IMR-90 (cell line): ENCODE data around the gene STRIP2. TPM values are rescaled to one million over a fixed set of nuclear protein-coding genes. Genes with fewer than 3 reads are reported as not detected.

Experiments used
- ATAC-seq: fragments of 200-7000 bp; cut with Tn5 transposase; 2 replicates; pipeline ENCODE4 v1.9.1; 2020; ENCODE audit warnings: low read depth, mild to moderate bottlenecking, moderate library complexity
- BruUV-seq: library from RNA; stranded (reverse); fragments of 400-500 nt; replicated peaks from 2 replicates; lab custom pipeline; 2021; lab: Mats Ljungman, UMichigan
- CTCF ChIA-PET: fragments of 300-600 bp; formaldehyde crosslinking; extraction: SDS; loops from one replicate; lab custom pipeline; 2021; ENCODE audit warnings: antibody characterized with exemption; lab: Yijun Ruan, JAX
- POLR2A ChIA-PET: fragments of 300-600 bp; sonication (Branson Sonifier 250); formaldehyde crosslinking; loops from one replicate; lab custom pipeline; 2022; ENCODE audit warnings: antibody characterized with exemption; ENCODE audit not compliant: unreplicated experiment; lab: Charles Lee
- DNase-seq: peaks from one replicate; pipeline ENCODE4 v3.0.0; 2013
- H2AFZ ChIP-seq: replicated peaks from 2 replicates; pipeline ENCODE3; 2013; ENCODE audit warnings: low read length, mild to moderate bottlenecking; ENCODE audit not compliant: poor library complexity
- H2AK5ac ChIP-seq: 2 replicates; pipeline ENCODE4 v1.6.1; 2013; ENCODE audit warnings: low read depth, low read length, inconsistent platforms
- H2AK9ac ChIP-seq: replicated peaks from 2 replicates; pipeline ENCODE3; 2013; ENCODE audit warnings: mild to moderate bottlenecking, low read depth, low read length, moderate library complexity; ENCODE audit not compliant: poor library complexity
- H2BK120ac ChIP-seq: 2 replicates; pipeline ENCODE4 v1.6.1; 2013; ENCODE audit warnings: low read depth, low read length, inconsistent platforms
- H2BK15ac ChIP-seq: 3 replicates; pipeline ENCODE4 v1.6.1; 2013; ENCODE audit warnings: low read depth, low read length, inconsistent platforms
- H2BK20ac ChIP-seq: 2 replicates; pipeline ENCODE4 v1.6.1; 2013; ENCODE audit warnings: low read depth, mild to moderate bottlenecking, inconsistent platforms, low read length, moderate library complexity
- H2BK5ac ChIP-seq: 2 replicates; pipeline ENCODE4 v1.6.1; 2013; ENCODE audit warnings: mild to moderate bottlenecking, low read depth, low read length, inconsistent platforms; ENCODE audit not compliant: poor library complexity, severe bottlenecking
- H3K14ac ChIP-seq: replicated peaks from 2 replicates; pipeline ENCODE4 v1.6.1; 2013; ENCODE audit warnings: low read depth, low read length, inconsistent platforms
- H3K18ac ChIP-seq: 2 replicates; pipeline ENCODE4 v1.6.1; 2013; ENCODE audit warnings: low read depth, low read length, control low read depth
- H3K23ac ChIP-seq: 2 replicates; pipeline ENCODE4 v1.6.1; 2013; ENCODE audit warnings: low read depth, low read length, inconsistent platforms
- H3K27ac ChIP-seq: 2 replicates; pipeline ENCODE4 v1.5.1; 2013; ENCODE audit warnings: mild to moderate bottlenecking, control low read depth, low read length; ENCODE audit not compliant: insufficient read depth
- H3K27me3 ChIP-seq: 2 replicates; pipeline ENCODE4 v1.6.1; 2013; ENCODE audit warnings: low read length; ENCODE audit not compliant: control insufficient read depth, insufficient read depth
- H3K36me3 ChIP-seq: 2 replicates; pipeline ENCODE4 v1.6.1; 2013; ENCODE audit warnings: low read length, mixed read lengths; ENCODE audit not compliant: control insufficient read depth, insufficient read depth
- H3K4ac ChIP-seq: 2 replicates; pipeline ENCODE4 v1.6.1; 2013; ENCODE audit warnings: low read depth, low read length, inconsistent platforms
- H3K4me1 ChIP-seq: 2 replicates; pipeline ENCODE4 v1.6.1; 2013; ENCODE audit warnings: low read length, mixed read lengths; ENCODE audit not compliant: control insufficient read depth, insufficient read depth
- H3K4me2 ChIP-seq: 2 replicates; pipeline ENCODE4 v1.6.1; 2013; ENCODE audit warnings: low read depth, mild to moderate bottlenecking, control low read depth, low read length, moderate library complexity
- H3K4me3 ChIP-seq: 2 replicates; pipeline ENCODE4 v1.5.1; 2013; ENCODE audit warnings: low read depth, mild to moderate bottlenecking, control low read depth, low read length, moderate library complexity; ENCODE audit not compliant: insufficient read depth
- H3K56ac ChIP-seq: 2 replicates; pipeline ENCODE4 v1.6.1; 2013; ENCODE audit warnings: low read length, inconsistent platforms; ENCODE audit not compliant: insufficient read depth; ENCODE audit errors: extremely low read depth
- H3K79me1 ChIP-seq, 2 experiments: 2 replicates each; pipeline ENCODE4 v1.6.1; 2013; ENCODE audit warnings: low read length in 2 of 2, inconsistent platforms in 1 of 2, low read depth in 1 of 2
- H3K9ac ChIP-seq: 2 replicates; pipeline ENCODE4 v1.6.1; 2013; ENCODE audit warnings: low read depth, low read length, control low read depth
- H3K9me1 ChIP-seq: 2 replicates; pipeline ENCODE4 v1.6.1; 2013; ENCODE audit warnings: low read length, inconsistent platforms; ENCODE audit not compliant: insufficient read depth
- H3K9me3 ChIP-seq: 2 replicates; pipeline ENCODE4 v1.6.1; 2013; ENCODE audit warnings: low read length; ENCODE audit not compliant: control insufficient read depth, insufficient read depth
- H4K20me1 ChIP-seq: 2 replicates; pipeline ENCODE4 v1.6.1; 2013; ENCODE audit warnings: low read length, inconsistent platforms; ENCODE audit not compliant: insufficient read depth
- H4K5ac ChIP-seq: 2 replicates; pipeline ENCODE4 v1.6.1; 2013; ENCODE audit warnings: mild to moderate bottlenecking, low read depth, low read length, control low read depth
- H4K8ac ChIP-seq, 2 experiments: 2 replicates each; pipeline ENCODE4 v1.6.1; 2013; ENCODE audit warnings: low read depth in 2 of 2, low read length in 2 of 2, control low read depth in 1 of 2, inconsistent platforms in 1 of 2
- H4K91ac ChIP-seq: 2 replicates; pipeline ENCODE4 v1.6.1; 2013; ENCODE audit warnings: low read depth, low read length, inconsistent platforms; ENCODE audit not compliant: insufficient read depth
- BHLHE40 ChIP-seq: fragments of 150-350 bp; IDR thresholded peaks from 2 replicates; pipeline ENCODE4 v1.6.1; 2016; ENCODE audit warnings: mild to moderate bottlenecking, low read depth, low read length
- FOS ChIP-seq: fragments of 150-350 bp; IDR thresholded peaks from 2 replicates; pipeline ENCODE4 v1.6.1; 2016; ENCODE audit warnings: low read depth, low read length
- MAZ ChIP-seq: IDR thresholded peaks from 2 replicates; pipeline ENCODE4 v1.6.1; 2012; ENCODE audit warnings: low read depth, mild to moderate bottlenecking, low read length, improper control_type of control experiment, moderate library complexity, borderline replicate concordance
- MXI1 ChIP-seq: IDR thresholded peaks from 2 replicates; pipeline ENCODE4 v1.6.1; 2012; ENCODE audit warnings: low read depth, mild to moderate bottlenecking, low read length, moderate library complexity, borderline replicate concordance
- POLR2A ChIP-seq: IDR thresholded peaks from 2 replicates; pipeline ENCODE4 v1.6.1; 2012; ENCODE audit warnings: mild to moderate bottlenecking, low read depth, low read length
- RAD21 ChIP-seq: IDR thresholded peaks from 2 replicates; pipeline ENCODE4 v1.6.1; 2012; ENCODE audit warnings: low read length, improper control_type of control experiment
- RCOR1 ChIP-seq: IDR thresholded peaks from 2 replicates; pipeline ENCODE4 v1.6.1; 2012; ENCODE audit warnings: mild to moderate bottlenecking, low read length, improper control_type of control experiment; ENCODE audit not compliant: insufficient replicate concordance
- SMC3 ChIP-seq: fragments of 150-350 bp; IDR thresholded peaks from 2 replicates; pipeline ENCODE4 v1.6.1; 2016; ENCODE audit warnings: low read depth, mild to moderate bottlenecking, antibody characterized with exemption, low read length, moderate library complexity
- WGBS, 2 experiments: methylation state at CpG; one replicate each; pipeline versions ENCODE4 v1.1.5 to v1.1.7; 2013; ENCODE audit warnings: missing lambda C conversion rate in 2 of 2; ENCODE audit not compliant: insufficient read length in 1 of 2; ENCODE audit errors: extremely low coverage in 2 of 2; 5-methylcytosine and 5-hydroxymethylcytosine counted together
- dilution Hi-C: fragments of 300-500 bp; cut with HindIII; formaldehyde crosslinking; loops from one replicate; pipeline ENCODE4 v1.14.3; 2018; ENCODE audit warnings: low sequenced_read_pairs; ENCODE audit not compliant: unreplicated experiment
- in situ Hi-C: fragments of 300-500 bp; cut with MboI; formaldehyde crosslinking; loops from 3 replicates; pipeline ENCODE4 v1.14.3; 2019; ENCODE audit warnings: low sequenced_read_pairs, inconsistent platforms, mixed read lengths
- intact Hi-C: fragments of 100-400 bp; cut with micrococcal nuclease; formaldehyde crosslinking; loops from 2 replicates; pipeline ENCODE4 v1.10.0; 2022
- polyA plus RNA-seq, 3 experiments: library from polyadenylated mRNA; depleted of rRNA; stranded (reverse); fragments of >200 nt; gene quantifications; 2 replicates each; pipeline ENCODE4 v1.2.3, GENCODE V29; 2012; ENCODE audit warnings: low replicate concordance in 1 of 3
- total RNA-seq: library from RNA; depleted of rRNA; stranded (reverse); fragments of >200 nt; gene quantifications from 2 replicates; pipeline ENCODE4 v1.2.3, GENCODE V29; 2012
- TF ChIP-seq, protein P1 (sequence below): fragments of 150-350 bp; IDR thresholded peaks from 2 replicates; pipeline ENCODE4 v1.6.1; 2017; ENCODE audit warnings: mild to moderate bottlenecking, antibody characterized with exemption, low read length, low read depth
- TF ChIP-seq, protein P2 (sequence below): conservative IDR thresholded peaks from 2 replicates; pipeline ENCODE4 v1.5.1; 2012; ENCODE audit warnings: mild to moderate bottlenecking, low read depth, low read length, improper control_type of control experiment
- TF ChIP-seq, protein P3 (sequence below): fragments of 150-350 bp; IDR thresholded peaks from 2 replicates; pipeline ENCODE4 v1.6.1; 2016; ENCODE audit warnings: low read depth, mild to moderate bottlenecking, low read length, moderate library complexity, borderline replicate concordance

The STRIP2 gene
- total and polyA plus RNA-seq, 2 of the 4 experiments (the other 2 are of a cell fraction) = 1.8 to 3.0 TPM

DNA sequence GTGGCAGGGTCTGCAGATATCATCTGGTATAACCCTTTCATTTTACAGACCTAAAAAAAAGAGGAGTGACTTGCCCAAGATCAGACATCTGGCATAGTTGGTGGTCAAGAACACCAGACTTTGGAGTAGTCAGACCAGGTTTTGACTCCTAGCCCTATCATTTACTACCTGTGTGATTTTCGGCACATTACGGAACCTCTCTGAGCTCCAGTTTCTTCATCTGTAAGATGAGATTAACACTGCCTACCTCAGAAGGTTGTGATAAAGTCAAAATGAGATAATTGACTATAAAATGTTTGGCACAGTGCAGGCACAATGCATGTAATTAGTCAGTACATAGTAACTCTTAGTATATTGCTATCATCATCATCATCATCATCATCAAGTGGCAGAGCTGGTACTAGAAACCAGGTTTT, 1.2 kb downstream of the STRIP2 start:
- ChIA-PET POLR2A (no interaction called here), CTCF (no interaction called here)
- no peak overlapping the region for H2AK9ac ChIP-seq
- DNase-seq (no peak), ATAC-seq (no peak)
- WGBS, 2 experiments = no CpG with 5 or more reads among the region's 2 CpGs
- H3K4ac ChIP-seq = no peak overlapping the region
- peaks cover 8% of the 10 kb centered on the region for H3K27me3 ChIP-seq
- H3K18ac ChIP-seq = no peak overlapping the region
- peak overlapping the region; percentile 84 for H3K23ac ChIP-seq
- no peak overlapping the region for H3K27ac ChIP-seq
- H4K20me1 ChIP-seq = no peaks in the 10 kb centered on the region
- TF ChIP-seq MXI1 (no peak), BHLHE40 (no peak), SMC3 (no peak), MAZ (no peak), FOS (no peak), POLR2A (no peak), RCOR1 (no peak), RAD21 (no peak)
- TF ChIP-seq, protein P1, sequence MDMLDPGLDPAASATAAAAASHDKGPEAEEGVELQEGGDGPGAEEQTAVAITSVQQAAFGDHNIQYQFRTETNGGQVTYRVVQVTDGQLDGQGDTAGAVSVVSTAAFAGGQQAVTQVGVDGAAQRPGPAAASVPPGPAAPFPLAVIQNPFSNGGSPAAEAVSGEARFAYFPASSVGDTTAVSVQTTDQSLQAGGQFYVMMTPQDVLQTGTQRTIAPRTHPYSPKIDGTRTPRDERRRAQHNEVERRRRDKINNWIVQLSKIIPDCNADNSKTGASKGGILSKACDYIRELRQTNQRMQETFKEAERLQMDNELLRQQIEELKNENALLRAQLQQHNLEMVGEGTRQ = no peak
- TF ChIP-seq, protein P2, sequence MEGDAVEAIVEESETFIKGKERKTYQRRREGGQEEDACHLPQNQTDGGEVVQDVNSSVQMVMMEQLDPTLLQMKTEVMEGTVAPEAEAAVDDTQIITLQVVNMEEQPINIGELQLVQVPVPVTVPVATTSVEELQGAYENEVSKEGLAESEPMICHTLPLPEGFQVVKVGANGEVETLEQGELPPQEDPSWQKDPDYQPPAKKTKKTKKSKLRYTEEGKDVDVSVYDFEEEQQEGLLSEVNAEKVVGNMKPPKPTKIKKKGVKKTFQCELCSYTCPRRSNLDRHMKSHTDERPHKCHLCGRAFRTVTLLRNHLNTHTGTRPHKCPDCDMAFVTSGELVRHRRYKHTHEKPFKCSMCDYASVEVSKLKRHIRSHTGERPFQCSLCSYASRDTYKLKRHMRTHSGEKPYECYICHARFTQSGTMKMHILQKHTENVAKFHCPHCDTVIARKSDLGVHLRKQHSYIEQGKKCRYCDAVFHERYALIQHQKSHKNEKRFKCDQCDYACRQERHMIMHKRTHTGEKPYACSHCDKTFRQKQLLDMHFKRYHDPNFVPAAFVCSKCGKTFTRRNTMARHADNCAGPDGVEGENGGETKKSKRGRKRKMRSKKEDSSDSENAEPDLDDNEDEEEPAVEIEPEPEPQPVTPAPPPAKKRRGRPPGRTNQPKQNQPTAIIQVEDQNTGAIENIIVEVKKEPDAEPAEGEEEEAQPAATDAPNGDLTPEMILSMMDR = no peak
- TF ChIP-seq, protein P3, sequence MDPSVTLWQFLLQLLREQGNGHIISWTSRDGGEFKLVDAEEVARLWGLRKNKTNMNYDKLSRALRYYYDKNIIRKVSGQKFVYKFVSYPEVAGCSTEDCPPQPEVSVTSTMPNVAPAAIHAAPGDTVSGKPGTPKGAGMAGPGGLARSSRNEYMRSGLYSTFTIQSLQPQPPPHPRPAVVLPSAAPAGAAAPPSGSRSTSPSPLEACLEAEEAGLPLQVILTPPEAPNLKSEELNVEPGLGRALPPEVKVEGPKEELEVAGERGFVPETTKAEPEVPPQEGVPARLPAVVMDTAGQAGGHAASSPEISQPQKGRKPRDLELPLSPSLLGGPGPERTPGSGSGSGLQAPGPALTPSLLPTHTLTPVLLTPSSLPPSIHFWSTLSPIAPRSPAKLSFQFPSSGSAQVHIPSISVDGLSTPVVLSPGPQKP = no peak
- no peak overlapping the region for H4K8ac ChIP-seq
- no peak overlapping the region for H2BK20ac ChIP-seq
- no peak overlapping the region for H2BK15ac ChIP-seq
- H3K14ac ChIP-seq = peak overlapping the region; percentile 51; the same call in 1 of the 2 replicates
- in situ Hi-C loops = no loop called here
- H3K4me2 ChIP-seq = peak overlapping the region; percentile 85
- no peak overlapping the region for H2BK120ac ChIP-seq
- no peak overlapping the region for H2AK5ac ChIP-seq
- no peak overlapping the region for H2BK5ac ChIP-seq
- H3K56ac ChIP-seq = no peak overlapping the region
- no TSS peak for BruUV-seq
- H3K36me3 ChIP-seq = no peaks in the 10 kb centered on the region
- no peaks in the 10 kb centered on the region for H3K9me3 ChIP-seq
- H2AFZ ChIP-seq = peak overlapping the region; percentile 89
- dilution Hi-C loops = no loop called here
- H3K9me1 ChIP-seq = no peaks in the 10 kb centered on the region
- no peak overlapping the region for H4K5ac ChIP-seq
- H3K4me1 ChIP-seq = peaks cover 2% of the 10 kb centered on the region; the same call in 1 of the 2 replicates
- no peak overlapping the region for H4K91ac ChIP-seq
- intact Hi-C loops = no loop called here
- peak overlapping the region; percentile 69 for H3K4me3 ChIP-seq
- H3K9ac ChIP-seq = peak overlapping the region; percentile 38; the same call in 1 of the 2 replicates
- H3K79me1 ChIP-seq = peaks cover 0 to 9% of the 10 kb centered on the region in 2 experiments; a peak in 1 of 4 replicates
